ENCODE results near the gene EMILIN2. TPM values are rescaled to one million over a fixed set of nuclear protein-coding genes. Genes with fewer than 3 reads are reported as not detected.

Gene EMILIN2
- total and polyA plus RNA-seq, 2 of the 13 experiments (the other 11 are each of a cell fraction or from before 2014, with no cell fraction given): 7.6 to 8.2 TPM

DNA sequence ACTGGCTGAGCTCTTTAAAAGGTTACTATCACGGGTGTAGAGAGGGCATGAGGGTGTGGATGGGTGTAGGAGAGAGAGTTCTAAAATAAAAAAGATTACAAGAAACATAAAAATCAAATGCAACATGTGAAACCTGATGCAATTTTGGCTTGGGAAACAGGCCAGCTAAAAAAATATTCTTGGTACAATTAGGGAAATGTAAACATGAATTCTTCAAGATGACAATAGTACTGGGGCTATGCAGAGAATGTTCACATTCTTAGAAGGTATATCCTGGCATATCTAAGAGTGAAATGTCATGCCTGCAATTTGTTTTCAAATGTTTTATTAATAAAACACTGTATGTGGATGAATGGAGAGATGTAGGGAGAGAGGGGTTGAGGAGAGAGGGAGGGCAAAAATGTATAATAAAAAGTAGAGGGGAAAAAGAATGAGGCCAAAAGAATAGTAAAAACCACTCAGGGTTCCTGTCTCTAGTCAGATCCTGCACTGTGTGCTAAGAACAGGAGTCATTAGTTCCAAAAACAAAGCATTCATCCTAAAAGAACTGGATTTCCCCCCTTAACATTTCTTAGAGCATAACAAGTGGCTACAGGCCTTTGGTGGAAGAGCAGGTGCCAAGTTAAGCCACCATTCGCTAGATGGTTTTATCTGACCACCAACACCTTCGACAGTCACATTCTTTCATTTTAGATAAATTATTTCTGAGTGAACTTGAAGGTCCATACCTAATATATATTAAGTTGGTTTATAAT lies 88.8 kb downstream of the EMILIN2 start:
- WGBS (ENCODE audit: low lambda C conversion rate): 96% methylated on average over 3 of the region's 3 CpGs
- POLR2A ChIA-PET: interaction anchor here (3.0 kb wide), 1 partner anchor 311 kb away, joined by 16 read pairs; the partner anchor contains the start of gene MYL12A
- in situ Hi-C loops (cut with HindIII; ENCODE audit: extremely low pct_ligation_motif_present, low pct_unique_long_range_greater_than_20kb) (loop anchor here (10.0 kb wide), 2 partner anchors 129 to 219 kb away; no protein-coding TSS in a partner anchor), intact Hi-C loops (cut with micrococcal nuclease; ENCODE audit: unreplicated experiment) (loop anchor here (10.0 kb wide), 1 partner anchor 189 kb away; no protein-coding TSS in a partner anchor)
- Histone ChIP-seq H3K9ac (ENCODE audit: insufficient read depth, low read depth, low read length) (no peak overlapping the region), H3K4me3 (replicated peaks in 1 of 3; ENCODE audit: insufficient read depth in 1 of 3, low read depth in 2 of 3, low read length in 3 of 3) (no peak overlapping the region), H2AFZ (ENCODE audit: low read length) (no peak overlapping the region), H3K27me3 (ENCODE audit: control insufficient read depth in 1 of 2, insufficient read depth in 2 of 2, low read length in 2 of 2) (no peaks in the 10 kb centered on the region), H3K36me3 (replicated peaks in 1 of 2; ENCODE audit: control insufficient read depth in 1 of 2, insufficient read depth in 2 of 2, low read length in 2 of 2) (peaks cover 23 to 82% of the 10 kb centered on the region in 2 experiments), H4K20me1 (ENCODE audit: insufficient read depth, low read length) (no peaks in the 10 kb centered on the region), H3K79me2 (ENCODE audit: insufficient read depth, low read length) (peaks cover 2% of the 10 kb centered on the region), H3K9me3 (ENCODE audit: low read length) (no peaks in the 10 kb centered on the region), H3K27ac (ENCODE audit: extremely low read length, insufficient read depth, low read length) (no peak overlapping the region), H3K4me2 (ENCODE audit: low read depth, low read length) (no peak overlapping the region), H3K4me1 (ENCODE audit: insufficient read depth, low read length) (peaks cover 44% of the 10 kb centered on the region)
- BruUV-seq (replicated peaks): no TSS peak
- no peak for FAIRE-seq
- CTCF ChIA-PET (ENCODE audit: low intra/inter-chr PET ratio, low total read pairs): no interaction called here
- ATAC-seq: no peak
- DNase-seq (ENCODE audit: low spot score): no peak
- TF ChIP-seq ZNF3 (CRISPR knock-in tag; IDR thresholded peaks at IDR 0.05): no peak
- peak; percentile 33 for TF ChIP-seq HNRNPK (IDR thresholded peaks at IDR 0.05; ENCODE audit: low read depth, low read length, poor library complexity, severe bottlenecking)
- no peak for TF ChIP-seq NFIC (IDR thresholded peaks at IDR 0.05; ENCODE audit: low read length)

DNA sequence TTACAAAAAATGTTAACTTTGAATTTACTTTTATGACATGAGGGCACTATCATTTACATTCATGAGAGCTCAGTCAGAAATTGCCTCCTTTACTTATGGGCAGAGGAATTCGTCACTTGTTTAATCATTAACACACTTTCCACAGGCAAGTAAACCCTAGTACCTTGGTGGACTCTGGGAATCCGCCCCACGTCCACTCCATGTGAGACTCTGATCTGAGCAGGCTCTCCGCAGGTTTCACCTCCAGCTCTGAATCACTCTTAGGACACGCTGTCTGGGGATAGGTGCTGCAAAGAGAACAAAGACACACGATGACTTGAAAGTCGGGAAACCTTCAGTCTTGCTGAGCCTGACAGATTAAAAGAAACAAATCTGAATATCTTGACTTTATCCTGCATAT lies 92.5 kb downstream of the EMILIN2 start:
- peak; percentile 87 for FAIRE-seq
- in situ Hi-C loops (cut with HindIII; ENCODE audit: extremely low pct_ligation_motif_present, low pct_unique_long_range_greater_than_20kb): loop anchor here (10.0 kb wide), 2 partner anchors 125 to 215 kb away; no protein-coding TSS in a partner anchor
- Histone ChIP-seq H4K20me1 (ENCODE audit: insufficient read depth, low read length) (no peaks in the 10 kb centered on the region), H2AFZ (ENCODE audit: low read length) (no peak overlapping the region), H3K9ac (ENCODE audit: insufficient read depth, low read depth, low read length) (no peak overlapping the region), H3K27ac (ENCODE audit: extremely low read length, insufficient read depth, low read length) (peak overlapping the region; percentile 72), H3K27me3 (ENCODE audit: control insufficient read depth in 1 of 2, insufficient read depth in 2 of 2, low read length in 2 of 2) (no peaks in the 10 kb centered on the region), H3K79me2 (ENCODE audit: insufficient read depth, low read length) (peaks cover 2% of the 10 kb centered on the region), H3K4me1 (ENCODE audit: insufficient read depth, low read length) (peaks cover 36% of the 10 kb centered on the region), H3K4me2 (ENCODE audit: low read depth, low read length) (peak overlapping the region; percentile 33; the same call in 1 of the 2 replicates), H3K4me3 (replicated peaks in 1 of 3; ENCODE audit: insufficient read depth in 1 of 3, low read depth in 2 of 3, low read length in 3 of 3) (no peak overlapping the region; a peak in 1 of 6 replicates), H3K36me3 (replicated peaks in 1 of 2; ENCODE audit: control insufficient read depth in 1 of 2, insufficient read depth in 2 of 2, low read length in 2 of 2) (peaks cover 14 to 53% of the 10 kb centered on the region in 2 experiments), H3K9me3 (ENCODE audit: low read length) (no peaks in the 10 kb centered on the region)
- peak; percentile 90 for DNase-seq (ENCODE audit: low spot score)
- ATAC-seq: peak; percentile 99
- WGBS (ENCODE audit: low lambda C conversion rate): under 1% methylated on average over 7 of the region's 7 CpGs
- intact Hi-C loops (cut with micrococcal nuclease; ENCODE audit: unreplicated experiment): loop anchor here (10.0 kb wide), 1 partner anchor 185 kb away; no protein-coding TSS in a partner anchor
- no TSS peak for BruUV-seq (replicated peaks)
- POLR2A ChIA-PET: interaction anchor here (0.8 to 3.1 kb wide), 13 partner anchors 34 to 727 kb away, joined by 3 to 27 read pairs (median 3); partner anchors contain the start of gene MYL12A
- CTCF ChIA-PET (ENCODE audit: low intra/inter-chr PET ratio, low total read pairs): no interaction called here
- TF ChIP-seq FOSL2 (CRISPR knock-in tag; IDR thresholded peaks at IDR 0.05) (peak; percentile 84), FOXA3 (CRISPR knock-in tag; IDR thresholded peaks at IDR 0.05) (peak; percentile 55), ZNF101 (CRISPR knock-in tag; IDR thresholded peaks at IDR 0.05; ENCODE audit: borderline replicate concordance, low read depth) (no peak), EZH2 (conservative IDR thresholded peaks at IDR 0.05; ENCODE audit: low read depth, low read length) (no peak), XRCC5 (optimal IDR thresholded peaks at IDR 0.05; ENCODE audit: low read length) (peak; percentile 18), SOX5 (CRISPR knock-in tag; IDR thresholded peaks at IDR 0.05; ENCODE audit: borderline replicate concordance) (peak; percentile 68; the same call in 1 of the 2 replicates), ZNF143 (CRISPR knock-in tag; IDR thresholded peaks at IDR 0.05) (peak; percentile 40; the same call in 1 of the 2 replicates), NCOR1 (IDR thresholded peaks at IDR 0.05; ENCODE audit: borderline replicate concordance, low read length) (peak; percentile 48; the same call in 1 of the 2 replicates)
- TF ChIP-seq, protein P1, sequence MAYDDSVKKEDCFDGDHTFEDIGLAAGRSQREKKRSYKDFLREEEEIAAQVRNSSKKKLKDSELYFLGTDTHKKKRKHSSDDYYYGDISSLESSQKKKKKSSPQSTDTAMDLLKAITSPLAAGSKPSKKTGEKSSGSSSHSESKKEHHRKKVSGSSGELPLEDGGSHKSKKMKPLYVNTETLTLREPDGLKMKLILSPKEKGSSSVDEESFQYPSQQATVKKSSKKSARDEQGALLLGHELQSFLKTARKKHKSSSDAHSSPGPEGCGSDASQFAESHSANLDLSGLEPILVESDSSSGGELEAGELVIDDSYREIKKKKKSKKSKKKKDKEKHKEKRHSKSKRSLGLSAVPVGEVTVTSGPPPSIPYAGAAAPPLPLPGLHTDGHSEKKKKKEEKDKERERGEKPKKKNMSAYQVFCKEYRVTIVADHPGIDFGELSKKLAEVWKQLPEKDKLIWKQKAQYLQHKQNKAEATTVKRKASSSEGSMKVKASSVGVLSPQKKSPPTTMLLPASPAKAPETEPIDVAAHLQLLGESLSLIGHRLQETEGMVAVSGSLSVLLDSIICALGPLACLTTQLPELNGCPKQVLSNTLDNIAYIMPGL (CRISPR knock-in tag; IDR thresholded peaks at IDR 0.05; ENCODE audit: borderline replicate concordance in 1 of 2, low read depth in 1 of 2): peak in 1 of 2 experiments; percentile 50; a peak in 1 of 4 replicates
- TF ChIP-seq, protein P2, sequence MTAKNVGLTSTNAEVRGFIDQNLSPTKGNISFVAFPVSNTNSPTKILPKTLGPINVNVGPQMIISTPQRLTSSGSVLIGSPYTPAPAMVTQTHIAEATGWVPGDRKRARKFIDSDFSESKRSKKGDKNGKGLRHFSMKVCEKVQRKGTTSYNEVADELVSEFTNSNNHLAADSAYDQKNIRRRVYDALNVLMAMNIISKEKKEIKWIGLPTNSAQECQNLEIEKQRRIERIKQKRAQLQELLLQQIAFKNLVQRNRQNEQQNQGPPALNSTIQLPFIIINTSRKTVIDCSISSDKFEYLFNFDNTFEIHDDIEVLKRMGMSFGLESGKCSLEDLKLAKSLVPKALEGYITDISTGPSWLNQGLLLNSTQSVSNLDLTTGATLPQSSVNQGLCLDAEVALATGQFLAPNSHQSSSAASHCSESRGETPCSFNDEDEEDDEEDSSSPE (CRISPR knock-in tag; IDR thresholded peaks at IDR 0.05): 0 out of 2 replicates have a peak, but pooled peaks have one; percentile 35

All from HepG2 (cell line).